Breast epithelium (tissue), 4 donors: ENCODE measurements around the gene NAT10. TPM values are rescaled to one million over a fixed set of nuclear protein-coding genes. Genes with fewer than 3 reads are reported as not detected.
"Not testable (repeated sequence)": the region's sequence is repeated elsewhere in the genome, so short reads cannot be mapped to it uniquely, and the experiment has no call there.

Source experiments
- DNase-seq, 2 donors: peaks; one replicate each; pipeline ENCODE4 v3.0.0-alpha.2; 2019; ENCODE audit warnings: low spot score in 2 of 2
- H3K27ac ChIP-seq, 2 donors: fragments of 200-600 bp; sonication (generic) in 1 of 2; one replicate each; pipeline ENCODE4 v1.5.1; 2016 to 2019; ENCODE audit warnings: mild to moderate bottlenecking in 1 of 2
- H3K27me3 ChIP-seq, 2 donors: fragments of 200-600 bp; sonication (generic) in 1 of 2; one replicate each; pipeline versions ENCODE4 v1.5.1 to v1.6.0; 2017 to 2019; ENCODE audit warnings: control low read depth in 1 of 2, mild to moderate bottlenecking in 1 of 2
- H3K36me3 ChIP-seq: fragments of 200-600 bp; one replicate; pipeline ENCODE4 v1.5.1; 2019
- H3K4me1 ChIP-seq, 2 donors: fragments of 200-600 bp; sonication (generic); one replicate each; pipeline ENCODE4 v1.5.1; 2016 to 2019; ENCODE audit warnings: control low read depth in 1 of 2
- H3K4me3 ChIP-seq, 3 donors: fragments of 200-600 bp; sonication (generic); 1 replicate in 2 of 3; 2 replicates in 1 of 3; pipeline ENCODE4 v1.5.1; 2016 to 2019; ENCODE audit warnings: mild to moderate bottlenecking in 3 of 3, moderate library complexity in 2 of 3
- H3K9me3 ChIP-seq, 2 donors: fragments of 200-600 bp; sonication (generic) in 1 of 2; one replicate each; pipeline ENCODE4 v1.5.1; 2016 to 2019; ENCODE audit warnings: control low read depth in 1 of 2
- CTCF ChIP-seq, 3 donors: fragments of 450-650 bp; IDR thresholded peaks; one replicate each; pipeline ENCODE4 v1.5.1; 2016 to 2017; ENCODE audit warnings: antibody characterized with exemption in 3 of 3, mild to moderate bottlenecking in 3 of 3, moderate library complexity in 3 of 3
- POLR2A ChIP-seq: fragments of 450-650 bp; IDR thresholded peaks from one replicate; pipeline ENCODE4 v1.6.1; 2016; ENCODE audit warnings: antibody characterized with exemption, mild to moderate bottlenecking, moderate library complexity
- POLR2AphosphoS5 ChIP-seq, 3 donors: sonication (generic); formaldehyde crosslinking; IDR thresholded peaks; one replicate each; pipeline ENCODE4 v1.6.1; 2017; ENCODE audit warnings: antibody characterized with exemption in 3 of 3
- intact Hi-C: fragments of 100-400 bp; cut with DNase I; formaldehyde crosslinking; loops from one replicate; pipeline ENCODE4 v1.15.1; 2023; ENCODE audit warnings: low total_unique reads
- total RNA-seq, 3 donors: library from RNA; depleted of rRNA; stranded (reverse); fragments of >200 nt; gene quantifications; one replicate each; pipeline ENCODE4 v1.1.0, GENCODE V29; 2016

Gene NAT10
- total RNA-seq, 3 donors from 2014 or later, result 22.6 to 41.0 (median 31.5) TPM

GRCh38 chr11:34067383-34068065 is 37.9 kb upstream of the NAT10 start:
- Histone ChIP-seq H3K9me3 (no peaks in the 10 kb centered on the region), H3K4me3 (no peak overlapping the region), H3K27ac (no peak overlapping the region), H3K36me3 (no peaks in the 10 kb centered on the region), H3K27me3 (no peaks in the 10 kb centered on the region), H3K4me1 (peaks cover 0 to 5% of the 10 kb centered on the region in 2 donors)
- intact Hi-C loops, result no loop called here
- TF ChIP-seq POLR2AphosphoS5 (IDR thresholded peaks at IDR 0.05), result no peak
- no peak for TF ChIP-seq POLR2A
- no peak for TF ChIP-seq CTCF (IDR thresholded peaks at IDR 0.05)
- no peak for DNase-seq

- Histone ChIP-seq H3K4me3 (no peak overlapping the region), H3K9me3 (no peaks in the 10 kb centered on the region), H3K36me3 (peaks cover 3% of the 10 kb centered on the region), H3K27ac (no peak overlapping the region), H3K27me3 (no peaks in the 10 kb centered on the region), H3K4me1 (peaks cover 0 to 5% of the 10 kb centered on the region in 2 donors)
- TF ChIP-seq CTCF (IDR thresholded peaks at IDR 0.05), result no peak
- no peak for TF ChIP-seq POLR2AphosphoS5 (IDR thresholded peaks at IDR 0.05)
- no peak for TF ChIP-seq POLR2A
- intact Hi-C loops, result no loop called here
- DNase-seq, result no peak
Measured at GRCh38 chr11:34068111-34068510, 37.3 kb upstream of the NAT10 start.

- not testable (repeated sequence) for H3K27me3 ChIP-seq, H3K4me1 ChIP-seq, DNase-seq
Measured at GRCh38 chr11:34071306-34071705, 34.1 kb upstream of the NAT10 start.

GRCh38 chr11:34072041-34072440 is 33.4 kb upstream of the NAT10 start:
- Histone ChIP-seq H3K9me3 (no peaks in the 10 kb centered on the region), H3K4me1 (peaks cover 0 to 5% of the 10 kb centered on the region in 2 donors), H3K4me3 (no peak overlapping the region), H3K36me3 (peaks cover 6% of the 10 kb centered on the region), H3K27me3 (no peaks in the 10 kb centered on the region), H3K27ac (no peak overlapping the region)
- intact Hi-C loops, result no loop called here
- TF ChIP-seq CTCF (IDR thresholded peaks at IDR 0.05) (no peak), POLR2AphosphoS5 (IDR thresholded peaks at IDR 0.05) (no peak), POLR2A (no peak)
- DNase-seq, result no peak

More at GRCh38 chr11:34071306-34071705, 34.1 kb upstream of the NAT10 start:
- H3K9me3 ChIP-seq, H3K4me3 ChIP-seq, H3K27ac ChIP-seq, intact Hi-C loops, H3K36me3 ChIP-seq: not testable (repeated sequence)

- intact Hi-C loops, result no loop called here
- H3K4me1 ChIP-seq, result peaks cover 0 to 4% of the 10 kb centered on the region in 2 donors
- peaks cover 6% of the 10 kb centered on the region for H3K36me3 ChIP-seq
- H3K4me3 ChIP-seq, result no peak overlapping the region
- DNase-seq, result no peak
- no peaks in the 10 kb centered on the region for H3K27me3 ChIP-seq
- TF ChIP-seq CTCF (IDR thresholded peaks at IDR 0.05) (no peak), POLR2A (no peak), POLR2AphosphoS5 (IDR thresholded peaks at IDR 0.05) (no peak)
- no peaks in the 10 kb centered on the region for H3K9me3 ChIP-seq
- no peak overlapping the region for H3K27ac ChIP-seq
Measured at GRCh38 chr11:34072832-34073231, 32.6 kb upstream of the NAT10 start.
